Mesangial cell (primary cell): ENCODE results near the gene DNAJB5. TPM values are rescaled to one million over a fixed set of nuclear protein-coding genes. Genes with fewer than 3 reads are reported as not detected.

Source experiments
- total RNA-seq: library from RNA; depleted of rRNA; stranded (reverse); fragments of >200 nt; gene quantifications from 2 replicates; pipeline ENCODE4 v1.2.3, GENCODE V29; 2015

Gene DNAJB5
- total RNA-seq: 15.5 and 17.2 TPM in 2 replicates

DNA sequence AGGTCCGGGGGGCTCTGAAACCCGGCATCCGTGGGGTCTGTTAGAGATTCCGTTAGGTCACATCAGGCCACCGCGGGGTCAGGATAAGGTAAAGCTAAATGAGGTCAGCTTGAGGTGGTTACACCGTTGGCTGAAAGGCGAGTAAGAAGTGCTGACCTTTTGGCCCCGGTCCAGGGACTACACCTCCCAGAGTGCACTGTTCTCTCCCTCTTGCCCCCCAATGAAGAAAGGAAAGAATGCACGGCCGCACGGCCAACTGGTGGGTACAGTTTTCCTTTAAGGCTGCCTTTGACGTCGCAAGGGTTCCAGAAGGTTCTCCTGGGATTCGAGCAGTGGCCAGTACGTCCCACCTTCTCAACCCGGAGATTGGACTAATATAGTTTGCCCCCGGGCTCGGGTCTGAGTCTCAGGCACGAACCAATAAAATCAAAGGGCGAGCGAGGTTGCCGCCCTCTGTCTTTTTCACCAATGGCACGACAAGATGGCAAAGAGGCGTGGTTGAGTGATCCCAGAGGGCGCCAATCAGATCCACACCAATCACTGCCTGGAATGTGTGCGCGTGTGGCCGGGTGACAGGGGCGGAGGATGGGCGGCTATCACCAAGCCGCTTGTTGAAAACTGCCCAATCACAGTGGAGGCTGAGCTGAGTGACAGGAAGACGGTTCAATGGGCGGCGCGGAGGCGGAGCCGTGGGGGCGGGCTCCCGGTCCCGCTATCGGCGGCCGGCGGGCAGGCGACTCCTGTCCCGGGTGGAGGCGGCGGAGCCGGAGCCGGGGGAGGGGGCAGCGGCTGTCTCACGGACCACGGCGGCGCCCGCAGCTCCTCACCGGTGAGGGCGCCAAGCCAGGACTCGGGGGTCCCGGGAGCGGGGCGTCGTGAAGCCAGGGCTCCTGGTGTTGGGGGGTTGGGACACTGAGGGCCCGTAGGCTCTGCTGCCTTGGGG, at the start of gene DNAJB5:
Gene DNAJB5, plus strand, starts transcription at position 743 of the 943 bp plus-strand sequence. CDS start 886 bp downstream, outside the sequence.

DNA sequence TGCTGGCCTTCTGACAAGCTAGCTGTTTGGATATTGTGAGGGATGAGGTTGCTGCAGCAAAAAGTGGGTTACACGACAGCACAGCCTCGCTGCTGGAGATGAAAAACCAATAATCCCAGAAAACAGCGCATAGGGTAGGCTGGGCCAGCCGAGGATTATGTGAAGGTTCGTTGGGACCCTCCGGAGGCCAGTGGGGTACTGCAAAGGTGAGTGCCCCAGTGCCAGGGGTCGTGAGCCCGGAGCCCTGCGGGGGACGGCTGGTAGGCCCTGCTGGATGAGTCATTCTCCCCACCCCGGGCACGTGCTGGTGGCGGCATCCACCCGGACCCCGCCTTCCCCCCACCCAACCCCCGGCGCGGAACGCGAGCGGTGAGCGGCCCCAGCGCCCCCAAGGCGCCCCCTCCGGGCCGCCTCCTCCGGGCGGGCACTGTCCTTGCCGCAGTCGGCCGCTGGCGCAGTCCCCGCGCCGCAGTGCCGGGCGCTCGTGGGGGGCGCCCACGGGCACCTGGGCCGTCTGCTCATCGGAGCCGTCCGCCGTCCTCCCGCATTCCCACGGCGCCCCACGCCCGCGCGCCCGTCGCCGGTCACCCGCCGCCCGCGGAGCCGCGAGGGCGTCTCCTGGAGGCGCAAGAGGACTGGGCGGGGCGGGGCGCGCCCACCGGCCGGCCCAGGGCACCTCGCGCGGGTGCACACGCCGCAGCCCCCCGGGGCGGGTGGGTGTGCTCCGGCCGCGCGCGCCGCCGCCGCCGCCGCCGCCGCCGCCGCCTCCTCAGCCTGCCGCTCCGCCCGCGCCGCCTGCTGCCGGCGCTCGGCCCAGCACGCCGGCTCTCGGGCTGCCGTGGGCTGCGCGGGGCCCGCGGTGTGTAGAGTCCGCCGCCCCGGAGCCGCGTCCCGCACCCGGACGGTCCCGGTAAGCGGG, 31.8 kb upstream of the DNAJB5 start, which contains the start of gene PHF24:
Gene PHF24, plus strand, starts transcription at position 794 of the 919 bp plus-strand sequence. CDS start 13,014 bp downstream, outside the sequence.

Other genes with a start within 250 kb of the DNAJB5 start
- gene PHF24, start 31.5 kb upstream of the DNAJB5 start, total RNA-seq: under 0.01 TPM in 1 of 2 replicates, not detected in the other
- gene VCP, start 82.9 kb downstream of the DNAJB5 start, total RNA-seq: 196 and 280 TPM in 2 replicates
- 13.7 and 56.7 TPM in 2 replicates for gene FANCG, start 90.2 kb downstream of the DNAJB5 start, total RNA-seq
- gene PIGO, start 106.8 kb downstream of the DNAJB5 start, total RNA-seq: 27.8 and 29.3 TPM in 2 replicates
- 157 and 232 TPM in 2 replicates for gene STOML2, start 113.4 kb downstream of the DNAJB5 start, total RNA-seq
- gene ATOSB, start 126.1 kb downstream of the DNAJB5 start, total RNA-seq: 20.7 and 24.0 TPM in 2 replicates
- 20.0 and 22.4 TPM in 2 replicates for gene UNC13B, start 172.3 kb downstream of the DNAJB5 start, total RNA-seq